HUES6 (cell line): ENCODE results near the gene APOBEC3C.
"Not testable (repeated sequence)": the region's sequence is repeated elsewhere in the genome, so short reads cannot be mapped to it uniquely, and the experiment has no call there.

Source experiments
- H3K27ac ChIP-seq: 2 replicates; pipeline ENCODE4 v1.7.0; 2013; ENCODE audit warnings: low read depth, mild to moderate bottlenecking, low read length, inconsistent platforms
- H3K27me3 ChIP-seq: 2 replicates; pipeline ENCODE4 v1.6.1; 2013; ENCODE audit warnings: low read length; ENCODE audit not compliant: control insufficient read depth, insufficient read depth
- H3K36me3 ChIP-seq: 2 replicates; pipeline ENCODE4 v1.6.1; 2013; ENCODE audit warnings: low read length; ENCODE audit not compliant: control insufficient read depth, insufficient read depth
- H3K4me1 ChIP-seq: 2 replicates; pipeline ENCODE4 v1.6.1; 2013; ENCODE audit warnings: low read length; ENCODE audit not compliant: control insufficient read depth, insufficient read depth
- H3K4me3 ChIP-seq: 2 replicates; pipeline ENCODE4 v1.5.1; 2013; ENCODE audit warnings: low read depth, low read length
- H3K9ac ChIP-seq: one replicate; pipeline ENCODE4 v1.6.1; 2013; ENCODE audit warnings: mild to moderate bottlenecking, low read length
- H3K9me3 ChIP-seq: 2 replicates; pipeline ENCODE4 v1.6.1; 2013; ENCODE audit warnings: low read depth, low read length; ENCODE audit not compliant: control insufficient read depth, insufficient read depth

APOBEC3C gene

GRCh38 chr22:39026509-39027150 is 12.6 kb downstream of the APOBEC3C start:
- Histone ChIP-seq H3K27ac (no peak overlapping the region), H3K36me3 (peaks cover 18% of the 10 kb centered on the region), H3K27me3 (no peaks in the 10 kb centered on the region), H3K9ac (no peak overlapping the region), H3K4me1 (peaks cover 20% of the 10 kb centered on the region), H3K4me3 (no peak overlapping the region), H3K9me3 (no peaks in the 10 kb centered on the region)

GRCh38 chr22:39027717-39028116 is 13.7 kb downstream of the APOBEC3C start:
- Histone ChIP-seq H3K9me3 (no peaks in the 10 kb centered on the region), H3K27ac (no peak overlapping the region), H3K27me3 (no peaks in the 10 kb centered on the region), H3K36me3 (peaks cover 18% of the 10 kb centered on the region), H3K4me1 (peaks cover 22% of the 10 kb centered on the region), H3K9ac (no peak overlapping the region), H3K4me3 (no peak overlapping the region)

- Histone ChIP-seq H3K4me3 (no peak overlapping the region), H3K36me3 (peaks cover 21% of the 10 kb centered on the region), H3K9me3 (no peaks in the 10 kb centered on the region), H3K4me1 (peaks cover 22% of the 10 kb centered on the region), H3K27me3 (no peaks in the 10 kb centered on the region), H3K9ac (no peak overlapping the region), H3K27ac (no peak overlapping the region)
These were observed 14.2 kb downstream of the APOBEC3C start for GRCh38 chr22:39028281-39028680.

GRCh38 chr22:39029227-39029626 is 15.2 kb downstream of the APOBEC3C start:
- Histone ChIP-seq H3K36me3 (peaks cover 13% of the 10 kb centered on the region), H3K9me3 (no peaks in the 10 kb centered on the region), H3K4me3 (no peak overlapping the region), H3K4me1 (peaks cover 22% of the 10 kb centered on the region), H3K27me3 (no peaks in the 10 kb centered on the region), H3K9ac (no peak overlapping the region), H3K27ac (no peak overlapping the region)

- Histone ChIP-seq H3K36me3 (peaks cover 3% of the 10 kb centered on the region; the same call in 1 of the 2 replicates), H3K9me3 (no peaks in the 10 kb centered on the region), H3K9ac (no peak overlapping the region), H3K4me1 (peaks cover 22% of the 10 kb centered on the region), H3K27ac (no peak overlapping the region), H3K27me3 (no peaks in the 10 kb centered on the region), H3K4me3 (no peak overlapping the region)
These were observed 16.6 kb downstream of the APOBEC3C start for GRCh38 chr22:39030705-39031104.

GRCh38 chr22:39031434-39032295 is 17.6 kb downstream of the APOBEC3C start:
- not testable (repeated sequence) for H3K27me3 ChIP-seq, H3K9me3 ChIP-seq, H3K36me3 ChIP-seq
- H3K9ac ChIP-seq, result peak overlapping the region; percentile 75
- peak overlapping the region; percentile 50 for H3K4me3 ChIP-seq
- H3K4me1 ChIP-seq, result peaks cover 27% of the 10 kb centered on the region
- peak overlapping the region; percentile 62 for H3K27ac ChIP-seq

GRCh38 chr22:39037071-39037470 is 23.0 kb downstream of the APOBEC3C start:
- not testable (repeated sequence) for H3K9me3 ChIP-seq, H3K4me3 ChIP-seq, H3K36me3 ChIP-seq, H3K27me3 ChIP-seq
- H3K27ac ChIP-seq, result peak overlapping the region; percentile 71; the same call in 1 of the 2 replicates
- peak overlapping the region; percentile 26 for H3K9ac ChIP-seq
- H3K4me1 ChIP-seq, result peaks cover 38% of the 10 kb centered on the region

GRCh38 chr22:39039306-39040126 is 25.5 kb downstream of the APOBEC3C start:
- Histone ChIP-seq H3K4me3 (peak overlapping the region; percentile 48), H3K27ac (peak overlapping the region; percentile 73; the same call in 1 of the 2 replicates), H3K36me3 (0 out of 2 replicates have a peak, but pooled peaks cover 3% of the 10 kb centered on the region), H3K9ac (peak overlapping the region; percentile 41), H3K4me1 (peaks cover 37% of the 10 kb centered on the region), H3K9me3 (no peaks in the 10 kb centered on the region), H3K27me3 (no peaks in the 10 kb centered on the region)

GRCh38 chr22:39040155-39040537 is 26.1 kb downstream of the APOBEC3C start:
- H3K27ac ChIP-seq, result peak overlapping the region; percentile 73; the same call in 1 of the 2 replicates
- not testable (repeated sequence) for H3K27me3 ChIP-seq, H3K9me3 ChIP-seq, H3K36me3 ChIP-seq
- H3K4me1 ChIP-seq, result peaks cover 38% of the 10 kb centered on the region
- H3K9ac ChIP-seq, result peak overlapping the region; percentile 41
- peak overlapping the region; percentile 48 for H3K4me3 ChIP-seq

GRCh38 chr22:39040538-39041296 is 26.7 kb downstream of the APOBEC3C start, which contains the start of gene APOBEC3F:
APOBEC3F (plus strand) TSS chr22:39040864; CDS start chr22:39040961, 97 bp downstream.
- peak within 1 kb of the TSS; percentile 48 for H3K4me3 ChIP-seq
- peak within 1 kb of the TSS; percentile 41 for H3K9ac ChIP-seq
- not testable (repeated sequence) for H3K36me3 ChIP-seq, H3K9me3 ChIP-seq, H3K27me3 ChIP-seq
- H3K4me1 ChIP-seq, result peaks cover 41% of the 10 kb centered on the region
- peak within 1 kb of the TSS; percentile 73 for H3K27ac ChIP-seq
